PFSK-1 (cell line): ENCODE measurements around the gene DIP2B.

Experiments used
- POLR2AphosphoS5 ChIP-seq: IDR thresholded peaks from 2 replicates; pipeline ENCODE4 v1.6.1; 2012; ENCODE audit warnings: low read depth, mild to moderate bottlenecking, control low read depth, low read length, moderate library complexity
- TAF1 ChIP-seq: IDR thresholded peaks from 2 replicates; pipeline ENCODE4 v1.6.1; 2012; ENCODE audit warnings: low read length, control low read depth, borderline replicate concordance; ENCODE audit not compliant: insufficient read depth
- TF ChIP-seq, protein P1 (sequence below), 2 experiments: IDR thresholded peaks; 2 replicates each; pipeline versions ENCODE4 v1.6.1 to v1.8.0; 2011 to 2012; ENCODE audit warnings: low read depth in 2 of 2, low read length in 2 of 2, control low read depth in 1 of 2, inconsistent platforms in 1 of 2, mild to moderate bottlenecking in 1 of 2, moderate library complexity in 1 of 2; ENCODE audit not compliant: insufficient read depth in 1 of 2

DNA sequence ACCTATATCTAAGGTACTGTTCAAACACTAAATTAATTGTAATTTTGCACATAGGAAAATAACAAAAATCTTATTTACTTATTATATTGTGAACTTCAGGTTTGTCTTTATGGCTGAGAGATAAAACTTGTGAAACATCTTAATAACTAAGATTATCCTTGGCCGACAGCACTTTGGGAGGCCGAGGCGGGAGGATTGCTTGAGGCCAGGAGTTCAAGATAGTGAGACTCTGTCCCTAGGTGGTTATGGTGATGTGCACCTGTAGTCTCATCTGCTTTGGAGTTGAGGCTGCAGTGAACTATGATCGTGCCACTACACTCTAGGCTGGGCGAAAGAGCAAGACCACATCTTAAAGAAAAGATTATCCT is 22.6 kb downstream of the DIP2B start:
- TF ChIP-seq TAF1 (no peak), POLR2AphosphoS5 (no peak)
- TF ChIP-seq, protein P1, sequence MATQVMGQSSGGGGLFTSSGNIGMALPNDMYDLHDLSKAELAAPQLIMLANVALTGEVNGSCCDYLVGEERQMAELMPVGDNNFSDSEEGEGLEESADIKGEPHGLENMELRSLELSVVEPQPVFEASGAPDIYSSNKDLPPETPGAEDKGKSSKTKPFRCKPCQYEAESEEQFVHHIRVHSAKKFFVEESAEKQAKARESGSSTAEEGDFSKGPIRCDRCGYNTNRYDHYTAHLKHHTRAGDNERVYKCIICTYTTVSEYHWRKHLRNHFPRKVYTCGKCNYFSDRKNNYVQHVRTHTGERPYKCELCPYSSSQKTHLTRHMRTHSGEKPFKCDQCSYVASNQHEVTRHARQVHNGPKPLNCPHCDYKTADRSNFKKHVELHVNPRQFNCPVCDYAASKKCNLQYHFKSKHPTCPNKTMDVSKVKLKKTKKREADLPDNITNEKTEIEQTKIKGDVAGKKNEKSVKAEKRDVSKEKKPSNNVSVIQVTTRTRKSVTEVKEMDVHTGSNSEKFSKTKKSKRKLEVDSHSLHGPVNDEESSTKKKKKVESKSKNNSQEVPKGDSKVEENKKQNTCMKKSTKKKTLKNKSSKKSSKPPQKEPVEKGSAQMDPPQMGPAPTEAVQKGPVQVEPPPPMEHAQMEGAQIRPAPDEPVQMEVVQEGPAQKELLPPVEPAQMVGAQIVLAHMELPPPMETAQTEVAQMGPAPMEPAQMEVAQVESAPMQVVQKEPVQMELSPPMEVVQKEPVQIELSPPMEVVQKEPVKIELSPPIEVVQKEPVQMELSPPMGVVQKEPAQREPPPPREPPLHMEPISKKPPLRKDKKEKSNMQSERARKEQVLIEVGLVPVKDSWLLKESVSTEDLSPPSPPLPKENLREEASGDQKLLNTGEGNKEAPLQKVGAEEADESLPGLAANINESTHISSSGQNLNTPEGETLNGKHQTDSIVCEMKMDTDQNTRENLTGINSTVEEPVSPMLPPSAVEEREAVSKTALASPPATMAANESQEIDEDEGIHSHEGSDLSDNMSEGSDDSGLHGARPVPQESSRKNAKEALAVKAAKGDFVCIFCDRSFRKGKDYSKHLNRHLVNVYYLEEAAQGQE (IDR thresholded peaks at IDR 0.05; ENCODE audit: insufficient read depth in 1 of 2, low read depth in 2 of 2, low read length in 2 of 2) = no peak
